ENCODE results near the gene CECR2.

DNA sequence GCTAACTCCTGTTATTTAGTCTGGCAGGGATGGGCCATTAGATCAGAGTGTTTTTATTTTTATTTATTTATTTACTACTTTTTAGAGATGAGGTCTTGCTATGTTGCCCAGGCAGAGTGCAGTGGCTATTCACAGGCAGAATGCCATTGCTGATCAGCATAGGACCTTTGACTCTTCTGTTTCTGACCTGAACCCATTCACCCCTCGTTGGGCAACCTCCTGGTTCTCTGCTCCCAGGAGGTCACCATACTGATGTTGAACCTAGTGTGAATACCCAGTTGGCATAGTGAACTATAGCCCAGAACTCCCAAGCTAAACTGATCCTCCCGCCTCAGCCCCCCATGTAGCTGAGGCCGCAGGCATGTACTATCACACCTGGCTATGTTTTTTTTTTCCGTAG is 16.5 kb upstream of the CECR2 start:
- TF ChIP-seq CTCF (conservative IDR thresholded peaks at IDR 0.05; ENCODE audit: low read depth, low read length) (no peak), EZH2 (IDR thresholded peaks at IDR 0.05; ENCODE audit: low read length, unreplicated experiment) (no peak)
